ENCODE data around the gene GNA12. TPM values are rescaled to one million over a fixed set of nuclear protein-coding genes. Genes with fewer than 3 reads are reported as not detected.
"Not testable (repeated sequence)": the region's sequence is repeated elsewhere in the genome, so short reads cannot be mapped to it uniquely, and the experiment has no call there.

Gene GNA12
- total RNA-seq, 2 donors from 2014 or later, result 16.7 to 19.8 TPM

- ATAC-seq (no peak), DNase-seq (ENCODE audit: low spot score in 2 of 2) (no peak)
- no peaks in the 10 kb centered on the region for H3K9me3 Mint-ChIP-seq
- H3K27ac Mint-ChIP-seq, result peak overlapping the region; percentile 2 to 90
- peaks cover 0 to 5% of the 10 kb centered on the region in 2 donors for H3K36me3 Mint-ChIP-seq
These were observed 28.3 kb upstream of the GNA12 start for GRCh38 chr7:2872296-2872874.

- Mint-ChIP-seq H3K36me3 (peaks cover 0 to 5% of the 10 kb centered on the region in 2 donors), H3K9me3 (no peaks in the 10 kb centered on the region), H3K27ac (peak overlapping the region; percentile 50 to 90)
- ATAC-seq, result peak; percentile 87 to 90
- DNase-seq (ENCODE audit: low spot score in 2 of 2), result peak; percentile 56 to 82
These were observed 26.4 kb upstream of the GNA12 start for GRCh38 chr7:2870471-2870931.

GRCh38 chr7:2869981-2870380 lies 25.9 kb upstream of the GNA12 start:
- H3K36me3 Mint-ChIP-seq, result peaks cover 0 to 5% of the 10 kb centered on the region in 2 donors
- no peaks in the 10 kb centered on the region for H3K9me3 Mint-ChIP-seq
- peak overlapping the region; percentile 90 for H3K27ac Mint-ChIP-seq
- ATAC-seq (peak in 1 of 2 donors; percentile 1), DNase-seq (ENCODE audit: low spot score in 2 of 2) (no peak)

GRCh38 chr7:2866601-2867000 lies 22.5 kb upstream of the GNA12 start:
- H3K36me3 Mint-ChIP-seq, result peaks cover 0 to 5% of the 10 kb centered on the region in 2 donors
- no peak overlapping the region for H3K27ac Mint-ChIP-seq
- DNase-seq (ENCODE audit: low spot score in 2 of 2) (no peak), ATAC-seq (no peak)
- H3K9me3 Mint-ChIP-seq, result no peaks in the 10 kb centered on the region

GRCh38 chr7:2864999-2865670 lies 21.0 kb upstream of the GNA12 start:
- peaks cover 0 to 5% of the 10 kb centered on the region in 2 donors for H3K36me3 Mint-ChIP-seq
- ATAC-seq (peak in 1 of 2 donors; percentile 47), DNase-seq (ENCODE audit: low spot score in 2 of 2) (peak; percentile 72 to 80)
- H3K27ac Mint-ChIP-seq, result peak overlapping the region; percentile 3 to 83
- H3K9me3 Mint-ChIP-seq, result no peaks in the 10 kb centered on the region

- Mint-ChIP-seq H3K9me3 (no peaks in the 10 kb centered on the region), H3K27ac (peak overlapping the region; percentile 83 to 97), H3K36me3 (peaks cover 0 to 2% of the 10 kb centered on the region in 2 donors)
- no peak for DNase-seq (ENCODE audit: low spot score in 2 of 2)
- no peak for ATAC-seq
These were observed 20.3 kb upstream of the GNA12 start for GRCh38 chr7:2864204-2864985.

- ATAC-seq (peak; percentile 97 to 99), DNase-seq (ENCODE audit: low spot score in 2 of 2) (peak; percentile 70 to 90)
- Mint-ChIP-seq H3K27ac (peak overlapping the region; percentile 83 to 97), H3K36me3 (no peaks in the 10 kb centered on the region), H3K9me3 (no peaks in the 10 kb centered on the region)
These were observed 19.5 kb upstream of the GNA12 start for GRCh38 chr7:2863461-2864066.

GRCh38 chr7:2862831-2863361 lies 18.8 kb upstream of the GNA12 start:
- ATAC-seq (peak in 1 of 2 donors; percentile 5), DNase-seq (ENCODE audit: low spot score in 2 of 2) (no peak)
- Mint-ChIP-seq H3K36me3 (no peaks in the 10 kb centered on the region), H3K27ac (peak overlapping the region; percentile 83 to 97), H3K9me3 (no peaks in the 10 kb centered on the region)

GRCh38 chr7:2861509-2861908 lies 17.4 kb upstream of the GNA12 start:
- no peaks in the 10 kb centered on the region for H3K9me3 Mint-ChIP-seq
- no peaks in the 10 kb centered on the region for H3K36me3 Mint-ChIP-seq
- ATAC-seq (no peak), DNase-seq (ENCODE audit: low spot score in 2 of 2) (no peak)
- no peak overlapping the region for H3K27ac Mint-ChIP-seq

- no peak for DNase-seq (ENCODE audit: low spot score in 2 of 2)
- ATAC-seq, result no peak
- no peak overlapping the region for H3K27ac Mint-ChIP-seq
- H3K36me3 Mint-ChIP-seq, result no peaks in the 10 kb centered on the region
- no peaks in the 10 kb centered on the region for H3K9me3 Mint-ChIP-seq
These were observed 16.6 kb upstream of the GNA12 start for GRCh38 chr7:2860627-2861133.

- H3K36me3 Mint-ChIP-seq, result no peaks in the 10 kb centered on the region
- no peak for ATAC-seq
- H3K9me3 Mint-ChIP-seq, result no peaks in the 10 kb centered on the region
- DNase-seq (ENCODE audit: low spot score in 2 of 2), result no peak
- no peak overlapping the region for H3K27ac Mint-ChIP-seq
These were observed 15.8 kb upstream of the GNA12 start for GRCh38 chr7:2859952-2860351.

- Mint-ChIP-seq H3K27ac (no peak overlapping the region), H3K36me3 (no peaks in the 10 kb centered on the region), H3K9me3 (no peaks in the 10 kb centered on the region)
- no peak for ATAC-seq
- no peak for DNase-seq (ENCODE audit: low spot score in 2 of 2)
These were observed 14.5 kb upstream of the GNA12 start for GRCh38 chr7:2858621-2859020.

- Mint-ChIP-seq H3K27ac (no peak overlapping the region), H3K36me3 (no peaks in the 10 kb centered on the region), H3K9me3 (no peaks in the 10 kb centered on the region)
- DNase-seq (ENCODE audit: low spot score in 2 of 2) (no peak), ATAC-seq (peak; percentile 33 to 34)
These were observed 12.5 kb upstream of the GNA12 start for GRCh38 chr7:2856388-2857169.

GRCh38 chr7:2855386-2855785 lies 11.3 kb upstream of the GNA12 start:
- DNase-seq (ENCODE audit: low spot score in 2 of 2) (no peak), ATAC-seq (peak in 1 of 2 donors; percentile 37)
- Mint-ChIP-seq H3K9me3 (no peaks in the 10 kb centered on the region), H3K36me3 (no peaks in the 10 kb centered on the region), H3K27ac (peak overlapping the region in 1 of 2 donors; percentile 22)

- not testable (repeated sequence) for H3K36me3 Mint-ChIP-seq; H3K9me3 Mint-ChIP-seq; H3K27ac Mint-ChIP-seq; DNase-seq (ENCODE audit: low spot score in 2 of 2); ATAC-seq
These were observed 9.4 kb upstream of the GNA12 start for GRCh38 chr7:2853552-2853951.

- H3K27ac Mint-ChIP-seq, result peak overlapping the region in 1 of 2 donors; percentile 63
- ATAC-seq (no peak), DNase-seq (ENCODE audit: low spot score in 2 of 2) (no peak)
- H3K9me3 Mint-ChIP-seq, result no peaks in the 10 kb centered on the region
- no peaks in the 10 kb centered on the region for H3K36me3 Mint-ChIP-seq
These were observed 9.0 kb upstream of the GNA12 start for GRCh38 chr7:2853147-2853546.

Measured in activated naive CD4-positive, alpha-beta T cell treated with anti-CD3 and anti-CD28 coated beads, Interleukin-2, amount 50 U/mL, for 72 hours (primary cell).